Measurements from ENCODE around the gene MYH11.

Gene MYH11

DNA sequence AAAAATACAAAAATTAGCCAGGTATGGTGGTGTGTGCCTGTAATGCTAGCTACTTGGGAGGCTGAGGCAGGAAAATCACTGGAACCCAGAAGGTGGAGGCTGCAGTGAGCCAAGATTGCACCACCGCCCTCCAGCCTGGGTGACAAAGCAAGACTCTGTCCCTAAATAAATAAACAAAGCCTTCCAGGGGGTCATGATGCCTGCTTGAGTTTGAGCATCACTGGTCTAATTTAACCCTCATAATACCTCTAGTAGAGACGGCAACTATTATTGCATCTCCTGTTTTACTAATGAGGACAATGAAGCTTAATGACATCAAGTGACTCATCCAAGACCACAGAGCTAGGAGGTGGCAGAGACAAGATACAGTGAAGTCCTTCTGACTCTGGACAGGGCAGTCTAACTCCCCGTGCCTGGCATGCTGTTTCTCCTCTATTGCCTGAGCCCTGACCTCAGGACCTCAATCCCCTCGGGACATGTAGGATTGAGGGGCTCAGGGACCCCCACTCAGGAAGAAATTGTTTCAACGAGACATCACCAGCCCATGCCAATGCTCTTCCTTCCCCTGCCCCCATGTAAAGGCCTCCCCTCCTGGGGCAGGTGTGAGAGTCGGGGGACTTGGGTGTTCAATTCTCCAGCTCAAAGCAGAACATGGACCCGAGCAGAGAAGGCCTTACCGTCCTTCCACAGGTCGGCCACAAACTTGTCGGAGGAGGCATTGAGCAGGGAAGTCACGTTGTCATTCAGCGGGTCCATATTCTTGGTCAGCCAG lies 103.9 kb downstream of the MYH11 start:
- no peak for DNase-seq (ENCODE audit: low read depth)
- H3K4me3 ChIP-seq (ENCODE audit: control insufficient read depth, low read depth, low read length), result no peak overlapping the region

DNA sequence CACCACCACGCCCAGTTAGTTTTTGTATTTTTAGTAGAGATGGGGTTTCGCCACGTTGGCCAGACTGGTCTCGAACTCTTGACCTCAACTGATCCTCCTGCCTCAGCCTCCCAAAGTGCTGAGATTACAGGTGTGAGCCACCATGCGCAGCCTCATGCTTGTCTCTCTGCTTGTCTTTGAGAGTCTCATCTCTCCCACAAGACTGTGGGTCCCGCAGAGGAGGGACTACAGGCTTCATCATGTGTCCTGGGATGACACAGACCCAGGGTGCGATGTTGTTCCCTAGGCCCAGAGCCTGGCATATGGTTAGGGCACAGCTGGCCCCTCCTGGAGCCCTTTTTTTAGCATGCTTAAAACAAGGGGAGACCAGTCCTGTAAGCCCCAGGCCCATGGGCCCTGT lies 104.9 kb downstream of the MYH11 start:
- TF ChIP-seq, protein P1, sequence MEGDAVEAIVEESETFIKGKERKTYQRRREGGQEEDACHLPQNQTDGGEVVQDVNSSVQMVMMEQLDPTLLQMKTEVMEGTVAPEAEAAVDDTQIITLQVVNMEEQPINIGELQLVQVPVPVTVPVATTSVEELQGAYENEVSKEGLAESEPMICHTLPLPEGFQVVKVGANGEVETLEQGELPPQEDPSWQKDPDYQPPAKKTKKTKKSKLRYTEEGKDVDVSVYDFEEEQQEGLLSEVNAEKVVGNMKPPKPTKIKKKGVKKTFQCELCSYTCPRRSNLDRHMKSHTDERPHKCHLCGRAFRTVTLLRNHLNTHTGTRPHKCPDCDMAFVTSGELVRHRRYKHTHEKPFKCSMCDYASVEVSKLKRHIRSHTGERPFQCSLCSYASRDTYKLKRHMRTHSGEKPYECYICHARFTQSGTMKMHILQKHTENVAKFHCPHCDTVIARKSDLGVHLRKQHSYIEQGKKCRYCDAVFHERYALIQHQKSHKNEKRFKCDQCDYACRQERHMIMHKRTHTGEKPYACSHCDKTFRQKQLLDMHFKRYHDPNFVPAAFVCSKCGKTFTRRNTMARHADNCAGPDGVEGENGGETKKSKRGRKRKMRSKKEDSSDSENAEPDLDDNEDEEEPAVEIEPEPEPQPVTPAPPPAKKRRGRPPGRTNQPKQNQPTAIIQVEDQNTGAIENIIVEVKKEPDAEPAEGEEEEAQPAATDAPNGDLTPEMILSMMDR (conservative IDR thresholded peaks at IDR 0.05; ENCODE audit: control insufficient read depth, insufficient read depth, low read depth, low read length), result no peak
- no peak for DNase-seq (ENCODE audit: low read depth)
- H3K4me3 ChIP-seq (ENCODE audit: control insufficient read depth, low read depth, low read length), result no peak overlapping the region

More for the DNA sequence above, 103.9 kb downstream of the MYH11 start:
- TF ChIP-seq, protein P1 (conservative IDR thresholded peaks at IDR 0.05; ENCODE audit: control insufficient read depth, insufficient read depth, low read depth, low read length), result no peak

DNA sequence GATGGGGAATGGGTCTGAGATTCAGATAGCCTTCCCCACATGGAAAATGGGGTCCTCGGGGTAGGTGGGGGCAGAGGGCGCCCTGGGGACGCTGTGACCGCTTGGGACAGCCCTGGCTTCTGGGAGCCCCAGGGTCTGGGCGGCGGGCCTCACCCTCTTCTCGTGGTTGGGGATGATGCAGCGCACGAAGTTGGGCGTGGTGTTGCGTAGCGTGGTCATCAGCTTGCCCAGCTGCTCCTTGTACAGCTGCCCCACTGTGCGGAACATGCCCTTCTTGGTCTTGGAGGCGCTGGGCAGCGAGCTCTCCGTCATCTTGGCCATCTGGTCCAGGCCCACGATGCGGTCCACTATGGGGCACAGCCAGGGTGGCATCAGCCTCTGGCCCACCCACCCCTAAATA lies 106.8 kb downstream of the MYH11 start:
- no peak for DNase-seq (ENCODE audit: low read depth)
- no peak overlapping the region for H3K4me3 ChIP-seq (ENCODE audit: control insufficient read depth, low read depth, low read length)
- TF ChIP-seq, protein P1 (conservative IDR thresholded peaks at IDR 0.05; ENCODE audit: control insufficient read depth, insufficient read depth, low read depth, low read length), result no peak

DNA sequence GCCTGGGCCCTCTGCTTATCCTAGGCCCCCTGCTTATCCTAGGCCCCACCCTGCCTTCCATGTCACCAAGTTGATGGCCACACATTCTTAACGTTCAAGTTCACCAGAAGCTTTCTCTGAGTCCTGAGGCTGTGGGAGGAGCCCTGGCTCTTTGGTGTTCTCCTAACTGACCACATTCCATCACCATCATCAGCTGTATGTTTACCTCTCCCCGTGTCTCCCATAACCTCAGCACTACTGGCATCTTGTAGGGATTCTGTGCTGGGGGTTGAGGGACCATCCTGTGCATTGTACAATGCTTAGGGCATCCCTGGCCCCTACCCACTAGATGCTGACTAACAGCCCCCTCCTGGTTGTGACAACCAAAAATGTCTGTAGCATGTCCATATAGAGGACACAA lies 107.5 kb downstream of the MYH11 start:
- TF ChIP-seq, protein P1 (conservative IDR thresholded peaks at IDR 0.05; ENCODE audit: control insufficient read depth, insufficient read depth, low read depth, low read length), result no peak
- DNase-seq (ENCODE audit: low read depth), result no peak
- no peak overlapping the region for H3K4me3 ChIP-seq (ENCODE audit: control insufficient read depth, low read depth, low read length)

DNA sequence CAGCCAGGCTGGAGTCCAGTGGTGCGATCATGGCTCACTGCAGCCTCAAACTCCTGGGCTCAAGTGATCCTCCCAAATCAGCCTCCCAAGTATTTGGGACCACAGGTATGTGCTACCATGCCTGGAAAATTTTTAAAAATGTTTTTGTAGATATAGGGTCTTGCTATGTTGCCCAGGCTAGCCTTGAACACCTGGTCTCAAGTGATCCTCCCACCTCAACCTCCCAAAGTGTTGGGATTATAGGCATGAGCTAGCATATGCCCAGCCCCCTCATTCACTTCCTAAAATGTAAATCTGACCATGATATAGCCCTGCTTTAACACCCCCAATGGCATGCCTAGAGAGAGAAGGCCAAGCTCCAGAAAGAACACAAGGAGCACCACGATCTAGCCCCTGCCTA lies 108.2 kb downstream of the MYH11 start:
- H3K4me3 ChIP-seq (ENCODE audit: control insufficient read depth, low read depth, low read length), result no peak overlapping the region
- TF ChIP-seq, protein P1 (conservative IDR thresholded peaks at IDR 0.05; ENCODE audit: control insufficient read depth, insufficient read depth, low read depth, low read length), result no peak
- DNase-seq (ENCODE audit: low read depth), result no peak

DNA sequence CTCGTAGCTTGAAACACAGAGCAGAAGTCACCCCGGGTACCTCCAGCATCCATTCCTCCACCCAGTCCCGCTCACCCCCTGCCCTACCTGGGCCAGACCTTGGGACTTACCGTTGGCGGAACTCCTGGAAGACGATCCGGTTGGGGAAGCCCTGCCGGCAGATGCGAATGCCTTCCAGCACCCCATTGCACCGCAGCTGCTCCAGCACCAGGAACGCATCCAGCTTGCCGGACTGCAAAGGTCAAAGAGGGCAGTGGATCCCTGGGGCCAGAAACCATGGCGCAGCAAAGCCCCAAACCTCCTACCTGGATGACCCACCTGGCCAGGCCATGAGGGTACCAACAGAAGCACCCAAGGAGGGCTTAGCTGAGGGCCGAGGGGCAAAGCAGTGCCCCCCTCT lies 108.9 kb downstream of the MYH11 start:
- TF ChIP-seq, protein P1 (conservative IDR thresholded peaks at IDR 0.05; ENCODE audit: control insufficient read depth, insufficient read depth, low read depth, low read length), result no peak
- no peak for DNase-seq (ENCODE audit: low read depth)
- no peak overlapping the region for H3K4me3 ChIP-seq (ENCODE audit: control insufficient read depth, low read depth, low read length)

Measured in fibroblast of mammary gland (primary cell).